Caco-2 (cell line): Measurements from ENCODE around the gene LORICRIN. TPM values are rescaled to one million over a fixed set of nuclear protein-coding genes. Genes with fewer than 3 reads are reported as not detected.

Experiments used
- BruUV-seq: library from RNA; stranded (reverse); fragments of 400-500 nt; replicated peaks from 2 replicates; lab custom pipeline; 2021; lab: Mats Ljungman, UMichigan
- CTCF ChIA-PET: fragments of 300-600 bp; sonication (Branson Sonifier 250); formaldehyde crosslinking; loops from one replicate; lab custom pipeline; 2022; ENCODE audit warnings: antibody characterized with exemption; lab: Charles Lee
- POLR2A ChIA-PET: fragments of 300-600 bp; sonication (Branson Sonifier 250); formaldehyde crosslinking; loops from one replicate; lab custom pipeline; 2022; ENCODE audit warnings: antibody characterized with exemption; lab: Charles Lee
- DNase-seq, 2 experiments: peaks; one replicate each; pipeline versions ENCODE4 v3.0.0 to v3.0.0-alpha.2; 2020 to 2022
- H3K27me3 ChIP-seq: replicated peaks from 2 replicates; pipeline ENCODE4 v1.6.0; 2011; ENCODE audit warnings: low read length; ENCODE audit not compliant: control insufficient read depth, insufficient read depth
- H3K36me3 ChIP-seq: 2 replicates; pipeline ENCODE4 v1.5.1; 2011; ENCODE audit warnings: low read length; ENCODE audit not compliant: control insufficient read depth, insufficient read depth
- H3K4me1 ChIP-seq: fragments of 250-450 bp; sonication (Bioruptor Pico); 2 replicates; pipeline ENCODE4 v1.5.1; 2020; ENCODE audit warnings: mild to moderate bottlenecking
- H3K4me3 ChIP-seq: 2 replicates; pipeline ENCODE4 v1.5.1; 2011; ENCODE audit warnings: low read depth, mild to moderate bottlenecking, control low read depth, low read length
- H3K9me3 ChIP-seq: fragments of 250-450 bp; sonication (Bioruptor Pico); 2 replicates; pipeline ENCODE4 v1.5.1; 2020; ENCODE audit warnings: mild to moderate bottlenecking, moderate library complexity
- H3K27ac Mint-ChIP-seq: one replicate; pipeline ENCODE4 v1.8.0; 2022; ENCODE audit warnings: mixed read lengths; ENCODE audit not compliant: unreplicated experiment
- H3K27me3 Mint-ChIP-seq: one replicate; pipeline ENCODE4 v1.8.0; 2022; ENCODE audit warnings: mixed read lengths; ENCODE audit not compliant: insufficient read depth, unreplicated experiment
- H3K36me3 Mint-ChIP-seq: one replicate; pipeline ENCODE4 v1.8.0; 2022; ENCODE audit warnings: mild to moderate bottlenecking, mixed read lengths; ENCODE audit not compliant: insufficient read depth, unreplicated experiment
- H3K4me1 Mint-ChIP-seq: one replicate; pipeline ENCODE4 v1.8.0; 2022; ENCODE audit warnings: low read depth, mixed read lengths; ENCODE audit not compliant: unreplicated experiment
- H3K4me3 Mint-ChIP-seq: one replicate; pipeline ENCODE4 v1.8.0; 2022; ENCODE audit warnings: mild to moderate bottlenecking, moderate library complexity, mixed read lengths; ENCODE audit not compliant: unreplicated experiment
- H3K9me3 Mint-ChIP-seq: one replicate; pipeline ENCODE4 v1.8.0; 2022; ENCODE audit warnings: mixed read lengths; ENCODE audit not compliant: unreplicated experiment
- CTCF ChIP-seq, 2 experiments: fragments of 200-600 bp in 1 of 2; IDR thresholded peaks; 1 replicate in 1 of 2; 2 replicates in 1 of 2; pipeline versions ENCODE4 v1.5.1 to v1.8.0; 2011 to 2022; ENCODE audit warnings: antibody characterized with exemption in 1 of 2, control low read depth in 1 of 2, inconsistent platforms in 1 of 2, low read depth in 1 of 2, low read length in 1 of 2, mild to moderate bottlenecking in 1 of 2, moderate library complexity in 1 of 2; ENCODE audit not compliant: insufficient read depth in 1 of 2, severe bottlenecking in 1 of 2, unreplicated experiment in 1 of 2
- intact Hi-C: fragments of 100-400 bp; cut with micrococcal nuclease; formaldehyde crosslinking; loops from one replicate; pipeline ENCODE4 v1.10.0; 2022; ENCODE audit not compliant: unreplicated experiment
- total RNA-seq: library from RNA; stranded (reverse); gene quantifications from 2 replicates; pipeline ENCODE4 v1.2.3, GENCODE V29; 2022

LORICRIN gene
- total RNA-seq, 1 experiment from 2014 or later, result not detected

GRCh38 chr1:153253693-153254092 is 5.8 kb upstream of the LORICRIN start:
- no peak for TF ChIP-seq CTCF (IDR thresholded peaks at IDR 0.05; ENCODE audit: insufficient read depth in 1 of 2, low read depth in 1 of 2, low read length in 1 of 2, severe bottlenecking in 1 of 2, unreplicated experiment in 1 of 2)
- ChIA-PET CTCF (no interaction called here), POLR2A (no interaction called here)
- no peaks in the 10 kb centered on the region for H3K9me3 Mint-ChIP-seq
- Histone ChIP-seq H3K9me3 (no peaks in the 10 kb centered on the region), H3K4me3 (no peak overlapping the region), H3K4me1 (no peaks in the 10 kb centered on the region), H3K27me3 (no peaks in the 10 kb centered on the region), H3K36me3 (no peaks in the 10 kb centered on the region)
- no peak overlapping the region for H3K4me3 Mint-ChIP-seq
- DNase-seq, result no peak
- BruUV-seq, result no TSS peak
- peaks cover 6% of the 10 kb centered on the region for H3K27me3 Mint-ChIP-seq
- no peaks in the 10 kb centered on the region for H3K4me1 Mint-ChIP-seq
- intact Hi-C loops, result no loop called here
- H3K36me3 Mint-ChIP-seq, result no peaks in the 10 kb centered on the region
- H3K27ac Mint-ChIP-seq, result no peak overlapping the region

- H3K27me3 Mint-ChIP-seq, result peaks cover 21% of the 10 kb centered on the region
- BruUV-seq, result no TSS peak
- Histone ChIP-seq H3K27me3 (no peaks in the 10 kb centered on the region; the same call in 1 of the 2 replicates), H3K9me3 (no peaks in the 10 kb centered on the region), H3K4me3 (no peak overlapping the region), H3K4me1 (no peaks in the 10 kb centered on the region), H3K36me3 (no peaks in the 10 kb centered on the region)
- H3K4me3 Mint-ChIP-seq, result no peak overlapping the region
- ChIA-PET CTCF (no interaction called here), POLR2A (no interaction called here)
- H3K36me3 Mint-ChIP-seq, result no peaks in the 10 kb centered on the region
- no peaks in the 10 kb centered on the region for H3K9me3 Mint-ChIP-seq
- TF ChIP-seq CTCF (IDR thresholded peaks at IDR 0.05; ENCODE audit: insufficient read depth in 1 of 2, low read depth in 1 of 2, low read length in 1 of 2, severe bottlenecking in 1 of 2, unreplicated experiment in 1 of 2), result no peak
- intact Hi-C loops, result no loop called here
- no peaks in the 10 kb centered on the region for H3K4me1 Mint-ChIP-seq
- no peak for DNase-seq
- H3K27ac Mint-ChIP-seq, result no peak overlapping the region
Observed at GRCh38 chr1:153260585-153261280, 1.2 kb downstream of the LORICRIN start.

GRCh38 chr1:153261281-153262069 is 2.0 kb downstream of the LORICRIN start:
- DNase-seq, result no peak
- Histone ChIP-seq H3K36me3 (no peaks in the 10 kb centered on the region), H3K4me3 (no peak overlapping the region), H3K4me1 (no peaks in the 10 kb centered on the region), H3K27me3 (no peaks in the 10 kb centered on the region; the same call in 1 of the 2 replicates), H3K9me3 (no peaks in the 10 kb centered on the region)
- CTCF ChIA-PET, result no interaction called here
- Mint-ChIP-seq H3K9me3 (no peaks in the 10 kb centered on the region), H3K36me3 (no peaks in the 10 kb centered on the region), H3K27me3 (peaks cover 26% of the 10 kb centered on the region), H3K4me3 (no peak overlapping the region), H3K4me1 (no peaks in the 10 kb centered on the region), H3K27ac (no peak overlapping the region)
- POLR2A ChIA-PET, result no interaction called here
- intact Hi-C loops, result no loop called here
- no TSS peak for BruUV-seq
- TF ChIP-seq CTCF (IDR thresholded peaks at IDR 0.05; ENCODE audit: insufficient read depth in 1 of 2, low read depth in 1 of 2, low read length in 1 of 2, severe bottlenecking in 1 of 2, unreplicated experiment in 1 of 2), result no peak
